HEK293 (cell line): ENCODE data around the gene PRPF40B.

Experiments
- CTCF ChIA-PET: fragments of 350-600 bp; formaldehyde crosslinking; extraction: SDS; loops from one replicate; lab custom pipeline; 2021; ENCODE audit warnings: antibody characterized with exemption; lab: Yijun Ruan, JAX
- POLR2A ChIA-PET: fragments of 300-600 bp; formaldehyde crosslinking; extraction: SDS; loops from one replicate; lab custom pipeline; 2020; ENCODE audit warnings: antibody characterized with exemption, inconsistent platforms; lab: Yijun Ruan, JAX
- H3K27ac ChIP-seq: fragments of 200-500 bp; sonication (Bioruptor generic); 2 replicates; pipeline ENCODE4 v1.5.1; 2014; ENCODE audit warnings: low read depth, low read length, control low read depth, inconsistent platforms; ENCODE audit errors: extremely low read depth
- H3K36me3 ChIP-seq, 2 experiments: fragments of 200-500 bp in 1 of 2; sonication (Bioruptor generic) in 1 of 2; 1 replicate in 1 of 2; 2 replicates in 1 of 2; pipeline ENCODE4 v1.5.1; 2014 to 2017; ENCODE audit warnings: inconsistent platforms in 2 of 2, low read length in 2 of 2; ENCODE audit not compliant: control insufficient read depth in 2 of 2, insufficient read depth in 1 of 2
- H3K4me1 ChIP-seq: fragments of 200-500 bp; sonication (Bioruptor generic); 2 replicates; pipeline ENCODE4 v1.5.1; 2014; ENCODE audit warnings: mild to moderate bottlenecking, low read length, inconsistent platforms; ENCODE audit not compliant: control insufficient read depth, insufficient read depth
- H3K4me3 ChIP-seq: 2 replicates; pipeline ENCODE4 v1.5.1; 2011; ENCODE audit warnings: low read depth, mild to moderate bottlenecking, control low read depth, low read length, moderate library complexity
- H3K9me3 ChIP-seq: fragments of 200-500 bp; sonication (Bioruptor generic); 2 replicates; pipeline ENCODE4 v1.5.1; 2014; ENCODE audit warnings: low read depth, low read length, inconsistent platforms; ENCODE audit not compliant: control insufficient read depth, insufficient read depth
- EGR2 ChIP-seq: fragments of 450-650 bp; formaldehyde crosslinking; IDR thresholded peaks from 2 replicates; pipeline ENCODE4 v1.5.1; 2016; ENCODE audit warnings: low read depth, missing biosample characterization, missing genetic modification characterization
- GLI2 ChIP-seq: fragments of 450-650 bp; formaldehyde crosslinking; IDR thresholded peaks from 2 replicates; pipeline ENCODE4; 2017; ENCODE audit warnings: missing biosample characterization, missing genetic modification characterization, low read depth, borderline replicate concordance
- GLIS1 ChIP-seq: fragments of 450-650 bp; formaldehyde crosslinking; IDR thresholded peaks from 2 replicates; pipeline ENCODE4 v1.5.1; 2016; ENCODE audit warnings: missing biosample characterization, missing genetic modification characterization
- IKZF3 ChIP-seq: fragments of 450-650 bp; IDR thresholded peaks from 2 replicates; pipeline ENCODE4 v1.5.0; 2018; ENCODE audit warnings: missing biosample characterization, mild to moderate bottlenecking, missing genetic modification characterization, moderate library complexity
- KLF1 ChIP-seq: fragments of 450-650 bp; formaldehyde crosslinking; IDR thresholded peaks from 2 replicates; pipeline ENCODE4 v1.5.1; 2016; ENCODE audit warnings: missing biosample characterization, missing genetic modification characterization
- RBAK ChIP-seq: fragments of 450-650 bp; formaldehyde crosslinking; IDR thresholded peaks from 2 replicates; pipeline ENCODE4 v1.5.1; 2016; ENCODE audit warnings: missing biosample characterization, missing genetic modification characterization
- SCRT1 ChIP-seq: fragments of 450-650 bp; formaldehyde crosslinking; IDR thresholded peaks from 2 replicates; pipeline ENCODE4 v1.5.1; 2016; ENCODE audit warnings: missing biosample characterization, missing genetic modification characterization, borderline replicate concordance
- ZBTB17 ChIP-seq: fragments of 450-650 bp; formaldehyde crosslinking; IDR thresholded peaks from 2 replicates; pipeline ENCODE4 v1.5.1; 2016; ENCODE audit warnings: missing biosample characterization, missing genetic modification characterization
- ZBTB8A ChIP-seq: fragments of 450-650 bp; formaldehyde crosslinking; IDR thresholded peaks from 2 replicates; pipeline ENCODE4 v1.5.1; 2016; ENCODE audit warnings: missing biosample characterization, missing genetic modification characterization
- ZFHX2 ChIP-seq: fragments of 450-650 bp; formaldehyde crosslinking; conservative IDR thresholded peaks from 2 replicates; pipeline ENCODE4 v1.5.1; 2016; ENCODE audit warnings: missing biosample characterization, missing genetic modification characterization
- ZFP69B ChIP-seq: fragments of 450-650 bp; formaldehyde crosslinking; IDR thresholded peaks from 2 replicates; pipeline ENCODE4 v1.5.1; 2016; ENCODE audit warnings: missing biosample characterization, missing genetic modification characterization
- ZNF140 ChIP-seq: fragments of 450-650 bp; formaldehyde crosslinking; IDR thresholded peaks from 2 replicates; pipeline ENCODE4 v1.5.1; 2016; ENCODE audit warnings: missing biosample characterization, missing genetic modification characterization
- ZNF184 ChIP-seq: fragments of 450-650 bp; IDR thresholded peaks from 2 replicates; pipeline ENCODE4 v1.5.1; 2018; ENCODE audit warnings: missing biosample characterization, mild to moderate bottlenecking, missing genetic modification characterization
- ZNF324 ChIP-seq: fragments of 450-650 bp; formaldehyde crosslinking; IDR thresholded peaks from 2 replicates; pipeline ENCODE4 v1.5.1; 2016; ENCODE audit warnings: missing biosample characterization, missing genetic modification characterization
- ZNF391 ChIP-seq: fragments of 450-650 bp; formaldehyde crosslinking; IDR thresholded peaks from 2 replicates; pipeline ENCODE4 v1.5.1; 2016; ENCODE audit warnings: low read depth, missing biosample characterization, missing genetic modification characterization, borderline replicate concordance
- ZNF473 ChIP-seq: fragments of 450-650 bp; formaldehyde crosslinking; IDR thresholded peaks from 2 replicates; pipeline ENCODE4 v1.5.1; 2017; ENCODE audit warnings: missing biosample characterization, missing genetic modification characterization
- ZNF561 ChIP-seq: fragments of 450-650 bp; IDR thresholded peaks from 2 replicates; pipeline ENCODE4 v1.5.1; 2018; ENCODE audit warnings: missing biosample characterization, missing genetic modification characterization, borderline replicate concordance
- ZNF585B ChIP-seq: fragments of 450-650 bp; formaldehyde crosslinking; IDR thresholded peaks from 2 replicates; pipeline ENCODE4 v1.5.1; 2016; ENCODE audit warnings: missing biosample characterization, missing genetic modification characterization
- ZNF596 ChIP-seq: fragments of 450-650 bp; IDR thresholded peaks from 2 replicates; pipeline ENCODE4 v1.5.0; 2018; ENCODE audit warnings: missing biosample characterization, mild to moderate bottlenecking, missing genetic modification characterization, moderate library complexity
- ZNF626 ChIP-seq: fragments of 450-650 bp; sonication (Bioruptor Pico); formaldehyde crosslinking; IDR thresholded peaks from 2 replicates; pipeline ENCODE4 v1.5.1; 2018; ENCODE audit warnings: missing biosample characterization, missing genetic modification characterization, inconsistent platforms
- ZNF654 ChIP-seq: fragments of 450-650 bp; formaldehyde crosslinking; IDR thresholded peaks from 2 replicates; pipeline ENCODE4 v1.5.1; 2016; ENCODE audit warnings: low read depth, missing biosample characterization, missing genetic modification characterization
- ZNF664 ChIP-seq: fragments of 450-650 bp; formaldehyde crosslinking; IDR thresholded peaks from 2 replicates; pipeline ENCODE4 v1.5.1; 2016; ENCODE audit warnings: missing biosample characterization, missing genetic modification characterization
- ZNF76 ChIP-seq: fragments of 450-650 bp; formaldehyde crosslinking; IDR thresholded peaks from 2 replicates; pipeline ENCODE4; 2016; ENCODE audit warnings: low read depth, missing biosample characterization, missing genetic modification characterization, borderline replicate concordance
- TF ChIP-seq, protein P1 (sequence below): fragments of 450-650 bp; formaldehyde crosslinking; IDR thresholded peaks from 2 replicates; pipeline ENCODE4 v1.5.1; 2016; ENCODE audit warnings: missing biosample characterization, missing genetic modification characterization
- TF ChIP-seq, protein P2 (sequence below): fragments of 450-650 bp; formaldehyde crosslinking; IDR thresholded peaks from 2 replicates; pipeline ENCODE4 v1.5.1; 2016; ENCODE audit warnings: missing biosample characterization, missing genetic modification characterization

PRPF40B gene

GRCh38 chr12:49624921-49625577, 1.7 kb downstream of the PRPF40B start (continued):
- TF ChIP-seq ZNF561 (tag by site-specific recombination) (no peak), ZNF140 (no peak), ZFP69B (tag by site-specific recombination) (peak; percentile 30; the same call in 1 of the 2 replicates), ZBTB17 (tag by site-specific recombination) (0 out of 2 replicates have a peak, but pooled peaks have one; percentile 23), ZNF664 (tag by site-specific recombination) (peak; percentile 67), GLI2 (no peak), KLF1 (tag by site-specific recombination) (no peak), RBAK (tag by site-specific recombination) (no peak), SCRT1 (tag by site-specific recombination) (no peak), ZNF391 (tag by site-specific recombination) (no peak), ZNF473 (no peak), ZNF654 (tag by site-specific recombination) (no peak), ZNF585B (no peak), ZNF76 (tag by site-specific recombination) (no peak), ZBTB8A (tag by site-specific recombination) (no peak), ZNF184 (tag by site-specific recombination) (no peak), ZNF596 (tag by site-specific recombination) (no peak)
- TF ChIP-seq, all 188 proteins: peak for 5

DNA sequence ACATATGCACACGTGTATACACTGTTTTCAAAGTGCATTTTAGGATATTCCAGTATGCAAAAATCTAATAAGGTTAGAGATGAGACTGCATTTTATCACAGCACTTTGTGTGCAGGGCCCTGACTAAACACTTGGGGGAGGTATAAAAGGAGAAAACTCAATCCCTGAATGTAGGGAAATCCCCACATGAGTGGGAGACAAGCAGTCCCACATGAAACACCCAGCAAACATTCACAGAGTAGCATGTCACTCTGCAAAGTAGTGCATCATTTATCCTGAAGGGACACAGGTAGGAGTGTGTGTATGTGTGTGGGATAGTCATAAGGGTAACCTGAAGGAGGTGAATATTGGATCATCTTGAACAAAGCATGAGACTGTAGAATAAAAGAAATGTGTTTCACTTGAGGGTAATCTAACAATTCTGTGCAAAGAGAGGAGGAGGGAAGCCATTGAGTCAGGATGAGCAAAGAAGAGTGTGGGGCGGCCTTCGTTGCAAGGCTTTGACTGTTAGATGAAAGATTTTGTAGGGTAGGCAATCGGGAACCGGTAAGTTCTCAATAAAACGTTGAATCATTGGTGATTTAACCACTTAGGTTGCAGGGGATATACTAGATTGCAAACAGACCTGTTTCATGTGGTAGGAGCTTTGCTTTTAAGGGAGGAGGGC, 2.9 kb downstream of the PRPF40B start:
- CTCF ChIA-PET: no interaction called here
- Histone ChIP-seq H3K4me3 (no peak overlapping the region), H3K4me1 (no peaks in the 10 kb centered on the region), H3K9me3 (no peaks in the 10 kb centered on the region), H3K36me3 (no peaks in the 10 kb centered on the region), H3K27ac (no peak overlapping the region)
- TF ChIP-seq ZFHX2 (tag by site-specific recombination): peak; percentile 80
- peak; percentile 88 for TF ChIP-seq EGR2 (tag by site-specific recombination)
- TF ChIP-seq, protein P1, sequence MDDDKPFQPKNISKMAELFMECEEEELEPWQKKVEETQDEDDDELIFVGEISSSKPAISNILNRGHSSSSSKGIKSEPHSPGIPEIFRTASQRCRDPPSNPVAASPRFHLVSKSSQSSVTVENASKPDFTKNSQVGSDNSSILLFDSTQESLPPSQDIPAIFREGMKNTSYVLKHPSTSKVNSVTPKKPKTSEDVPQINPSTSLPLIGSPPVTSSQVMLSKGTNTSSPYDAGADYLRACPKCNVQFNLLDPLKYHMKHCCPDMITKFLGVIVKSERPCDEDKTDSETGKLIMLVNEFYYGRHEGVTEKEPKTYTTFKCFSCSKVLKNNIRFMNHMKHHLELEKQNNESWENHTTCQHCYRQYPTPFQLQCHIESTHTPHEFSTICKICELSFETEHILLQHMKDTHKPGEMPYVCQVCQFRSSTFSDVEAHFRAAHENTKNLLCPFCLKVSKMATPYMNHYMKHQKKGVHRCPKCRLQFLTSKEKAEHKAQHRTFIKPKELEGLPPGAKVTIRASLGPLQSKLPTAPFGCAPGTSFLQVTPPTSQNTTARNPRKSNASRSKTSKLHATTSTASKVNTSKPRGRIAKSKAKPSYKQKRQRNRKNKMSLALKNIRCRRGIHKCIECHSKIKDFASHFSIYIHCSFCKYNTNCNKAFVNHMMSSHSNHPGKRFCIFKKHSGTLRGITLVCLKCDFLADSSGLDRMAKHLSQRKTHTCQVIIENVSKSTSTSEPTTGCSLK (tag by site-specific recombination): no peak
- POLR2A ChIA-PET: no interaction called here

DNA sequence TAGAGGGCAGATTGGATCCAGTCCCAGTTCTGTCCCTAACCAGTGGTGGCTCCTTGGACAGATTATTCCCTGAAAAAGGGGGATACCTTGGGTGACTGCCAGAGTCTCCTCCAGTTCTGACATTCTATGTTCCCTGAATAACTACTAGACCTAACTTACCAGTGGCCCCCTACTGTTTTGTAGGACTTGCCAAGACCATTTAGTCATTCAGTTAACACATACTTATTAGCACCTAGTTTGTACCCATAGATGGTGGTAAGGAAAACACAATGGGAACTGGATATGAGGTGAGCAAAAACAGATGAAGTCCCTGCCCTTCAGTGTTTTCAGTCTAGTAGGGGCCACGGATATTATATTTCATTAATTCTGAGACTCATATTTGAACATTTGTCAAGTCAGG, 3.5 kb downstream of the PRPF40B start:
- Histone ChIP-seq H3K36me3 (peaks cover 0 to 2% of the 10 kb centered on the region in 2 experiments; a peak in 1 of 3 replicates), H3K4me1 (no peaks in the 10 kb centered on the region), H3K27ac (no peak overlapping the region), H3K4me3 (no peak overlapping the region), H3K9me3 (no peaks in the 10 kb centered on the region)
- TF ChIP-seq ZNF626: no peak
- TF ChIP-seq ZNF324 (tag by site-specific recombination): no peak
- peak; percentile 91 for TF ChIP-seq GLIS1 (tag by site-specific recombination)
- TF ChIP-seq, protein P2, sequence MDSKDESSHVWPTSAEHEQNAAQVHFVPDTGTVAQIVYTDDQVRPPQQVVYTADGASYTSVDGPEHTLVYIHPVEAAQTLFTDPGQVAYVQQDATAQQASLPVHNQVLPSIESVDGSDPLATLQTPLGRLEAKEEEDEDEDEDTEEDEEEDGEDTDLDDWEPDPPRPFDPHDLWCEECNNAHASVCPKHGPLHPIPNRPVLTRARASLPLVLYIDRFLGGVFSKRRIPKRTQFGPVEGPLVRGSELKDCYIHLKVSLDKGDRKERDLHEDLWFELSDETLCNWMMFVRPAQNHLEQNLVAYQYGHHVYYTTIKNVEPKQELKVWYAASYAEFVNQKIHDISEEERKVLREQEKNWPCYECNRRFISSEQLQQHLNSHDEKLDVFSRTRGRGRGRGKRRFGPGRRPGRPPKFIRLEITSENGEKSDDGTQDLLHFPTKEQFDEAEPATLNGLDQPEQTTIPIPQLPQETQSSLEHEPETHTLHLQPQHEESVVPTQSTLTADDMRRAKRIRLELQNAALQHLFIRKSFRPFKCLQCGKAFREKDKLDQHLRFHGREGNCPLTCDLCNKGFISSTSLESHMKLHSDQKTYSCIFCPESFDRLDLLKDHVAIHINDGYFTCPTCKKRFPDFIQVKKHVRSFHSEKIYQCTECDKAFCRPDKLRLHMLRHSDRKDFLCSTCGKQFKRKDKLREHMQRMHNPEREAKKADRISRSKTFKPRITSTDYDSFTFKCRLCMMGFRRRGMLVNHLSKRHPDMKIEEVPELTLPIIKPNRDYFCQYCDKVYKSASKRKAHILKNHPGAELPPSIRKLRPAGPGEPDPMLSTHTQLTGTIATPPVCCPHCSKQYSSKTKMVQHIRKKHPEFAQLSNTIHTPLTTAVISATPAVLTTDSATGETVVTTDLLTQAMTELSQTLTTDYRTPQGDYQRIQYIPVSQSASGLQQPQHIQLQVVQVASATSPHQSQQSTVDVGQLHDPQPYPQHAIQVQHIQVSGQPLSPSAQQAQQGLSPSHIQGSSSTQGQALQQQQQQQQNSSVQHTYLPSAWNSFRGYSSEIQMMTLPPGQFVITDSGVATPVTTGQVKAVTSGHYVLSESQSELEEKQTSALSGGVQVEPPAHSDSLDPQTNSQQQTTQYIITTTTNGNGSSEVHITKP: peak; percentile 28; the same call in 1 of the 2 replicates
- 0 out of 2 replicates have a peak, but pooled peaks have one; percentile 24 for TF ChIP-seq IKZF3 (tag by site-specific recombination)
- CTCF ChIA-PET: interaction anchor here (0.5 kb wide), 1 partner anchor 342 kb away, joined by 3 read pairs; no protein-coding TSS in a partner anchor
- POLR2A ChIA-PET: no interaction called here
